ENCODE measurements around the gene C20orf173.

GRCh38 chr20:35561268-35561667 lies 31.8 kb upstream of the C20orf173 start:
- TF ChIP-seq RAD21 (IDR thresholded peaks at IDR 0.05; ENCODE audit: low read depth) (peak; percentile 45; the same call in 1 of the 2 replicates), YY1 (IDR thresholded peaks at IDR 0.05; ENCODE audit: extremely low read depth, insufficient replicate concordance, low read depth, low read length) (no peak), SIN3A (IDR thresholded peaks at IDR 0.05; ENCODE audit: low read depth) (no peak), SP1 (IDR thresholded peaks at IDR 0.05; ENCODE audit: low read depth) (no peak), CTCF (IDR thresholded peaks at IDR 0.05 in 2 of 3, conservative IDR thresholded peaks at IDR 0.05 in 1 of 3; ENCODE audit: borderline replicate concordance in 1 of 3, insufficient read depth in 1 of 3, low read depth in 2 of 3, low read length in 2 of 3) (peak in 2 of 3 experiments; percentile 15 to 34; a peak in 2 of 6 replicates), EZH2 (IDR thresholded peaks at IDR 0.05) (no peak), EZH2phosphoT487 (IDR thresholded peaks at IDR 0.05; ENCODE audit: borderline replicate concordance) (no peak), ZBTB33 (IDR thresholded peaks at IDR 0.05; ENCODE audit: extremely low read depth, insufficient replicate concordance, low read length) (no peak)

Data from HCT116 (cell line).